GM18868 (cell line): Measurements from ENCODE around the gene CACNA1H.
"Not testable (repeated sequence)": the region's sequence is repeated elsewhere in the genome, so short reads cannot be mapped to it uniquely, and the experiment has no call there.

ENCODE experiments used
- ATAC-seq: cut with Tn5 transposase; IDR thresholded peaks from one replicate; pipeline ENCODE4 v1.9.1; 2021; ENCODE audit warnings: mild to moderate bottlenecking, moderate library complexity; ENCODE audit not compliant: unreplicated experiment

CACNA1H gene

DNA sequence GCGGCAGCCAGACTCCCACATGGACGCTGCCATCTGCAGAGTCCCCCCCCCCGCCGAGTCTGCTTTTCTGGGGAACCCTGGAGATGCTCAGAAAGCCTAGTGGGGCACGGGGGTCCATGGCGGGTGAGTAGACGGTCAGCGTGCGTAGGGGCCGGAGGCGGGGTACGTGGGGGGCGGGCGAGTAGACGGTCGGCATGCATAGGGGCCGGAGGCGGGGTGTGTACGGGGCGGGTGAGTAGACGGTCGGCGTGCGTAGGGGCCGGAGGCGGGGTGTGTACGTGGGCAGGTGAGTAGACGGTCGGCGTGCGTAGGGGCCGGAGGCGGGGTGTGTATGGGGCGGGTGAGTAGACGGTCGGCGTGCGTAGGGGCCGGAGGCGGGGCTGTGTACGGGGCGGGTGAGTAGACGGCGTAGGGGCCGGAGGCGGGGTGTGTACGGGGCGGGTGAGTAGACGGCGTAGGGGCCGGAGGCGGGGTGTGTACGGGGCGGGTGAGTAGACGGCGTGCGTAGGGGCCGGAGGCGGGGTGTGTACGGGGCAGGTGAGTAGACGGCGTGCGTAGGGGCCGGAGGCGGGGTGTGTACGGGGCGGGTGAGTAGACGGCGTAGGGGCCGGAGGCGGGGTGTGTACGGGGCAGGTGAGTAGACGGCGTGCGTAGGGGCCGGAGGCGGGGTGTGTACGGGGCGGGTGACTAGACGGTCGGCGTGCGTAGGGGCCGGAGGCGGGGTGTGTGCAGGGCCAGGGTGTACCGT, 32.7 kb downstream of the CACNA1H start:
- not testable (repeated sequence) for ATAC-seq

DNA sequence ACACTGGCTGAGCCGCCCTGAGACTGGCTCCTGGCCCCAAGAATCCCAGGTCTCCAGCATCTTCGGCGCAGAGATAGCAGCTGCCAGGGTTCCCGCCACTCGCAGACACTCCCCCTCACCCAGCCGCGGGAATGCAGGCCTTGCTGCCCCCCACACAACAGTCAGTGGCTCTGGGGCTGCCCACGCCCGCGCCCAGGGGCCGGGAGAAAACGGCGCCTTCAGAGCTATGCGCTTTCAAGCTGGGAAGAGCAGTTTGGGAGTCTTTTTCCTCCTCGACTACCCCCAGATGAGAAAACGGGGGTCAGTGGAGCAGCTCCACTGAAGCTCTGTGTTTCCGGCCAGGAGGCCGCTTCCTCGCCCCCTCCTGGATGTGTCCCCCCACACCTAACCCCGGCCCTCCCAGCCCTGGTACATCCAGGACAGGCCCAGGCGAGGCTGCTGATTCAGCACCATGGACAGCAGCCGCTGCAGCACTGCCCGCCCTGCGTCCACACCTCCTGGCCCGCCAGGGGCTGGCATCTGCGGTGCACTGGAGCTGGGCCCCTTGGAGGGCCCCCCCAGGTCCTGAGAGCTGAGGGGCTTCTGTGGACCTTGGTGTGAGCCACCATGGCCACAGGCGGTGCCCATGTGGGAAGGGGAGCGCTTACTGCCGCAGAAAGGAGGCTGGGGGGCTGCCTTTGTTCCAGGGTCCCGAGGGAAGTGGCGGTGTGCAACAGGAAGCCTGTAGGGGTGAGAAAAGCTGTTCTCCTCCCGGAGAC, 35.7 kb downstream of the CACNA1H start:
- no peak for ATAC-seq

DNA sequence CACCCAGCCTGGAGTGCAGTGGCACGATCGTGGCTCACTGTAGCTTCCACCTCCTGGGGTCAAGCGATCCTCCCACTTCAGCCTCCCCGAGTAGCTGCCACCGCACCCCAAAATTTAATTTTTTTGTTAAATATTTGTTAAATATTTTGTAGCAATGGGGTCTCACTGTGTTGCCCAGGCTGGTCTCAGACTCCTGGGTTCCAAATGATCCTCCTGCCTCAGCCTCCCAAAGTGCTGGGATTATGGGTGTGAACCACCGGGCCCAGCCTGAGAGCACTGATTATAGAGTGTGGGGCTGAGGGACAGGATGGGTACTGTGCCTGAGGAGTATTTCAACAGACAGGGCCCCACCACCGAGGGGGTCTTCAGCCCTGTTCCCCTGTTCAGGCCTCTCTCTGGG, 36.5 kb downstream of the CACNA1H start:
- no peak for ATAC-seq

DNA sequence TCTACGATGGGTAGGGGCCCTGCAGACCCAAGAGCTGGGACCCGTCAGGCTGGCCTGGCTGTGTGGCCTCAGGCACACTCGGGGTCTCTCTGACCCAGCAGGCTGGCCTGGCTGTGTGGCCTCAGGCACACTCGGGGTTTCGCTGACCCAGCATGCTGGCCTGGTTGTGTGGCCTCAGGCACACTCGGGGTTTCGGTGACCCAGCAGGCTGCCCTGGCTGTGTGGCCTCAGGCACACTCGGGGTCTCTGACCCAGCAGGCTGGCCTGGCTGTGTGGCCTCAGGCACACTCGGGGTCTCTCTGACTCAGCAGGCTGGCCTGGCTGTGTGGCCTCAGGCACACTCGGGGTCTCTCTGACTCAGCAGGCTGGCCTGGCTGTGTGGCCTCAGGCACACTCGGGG, 37.9 kb downstream of the CACNA1H start:
- not testable (repeated sequence) for ATAC-seq

DNA sequence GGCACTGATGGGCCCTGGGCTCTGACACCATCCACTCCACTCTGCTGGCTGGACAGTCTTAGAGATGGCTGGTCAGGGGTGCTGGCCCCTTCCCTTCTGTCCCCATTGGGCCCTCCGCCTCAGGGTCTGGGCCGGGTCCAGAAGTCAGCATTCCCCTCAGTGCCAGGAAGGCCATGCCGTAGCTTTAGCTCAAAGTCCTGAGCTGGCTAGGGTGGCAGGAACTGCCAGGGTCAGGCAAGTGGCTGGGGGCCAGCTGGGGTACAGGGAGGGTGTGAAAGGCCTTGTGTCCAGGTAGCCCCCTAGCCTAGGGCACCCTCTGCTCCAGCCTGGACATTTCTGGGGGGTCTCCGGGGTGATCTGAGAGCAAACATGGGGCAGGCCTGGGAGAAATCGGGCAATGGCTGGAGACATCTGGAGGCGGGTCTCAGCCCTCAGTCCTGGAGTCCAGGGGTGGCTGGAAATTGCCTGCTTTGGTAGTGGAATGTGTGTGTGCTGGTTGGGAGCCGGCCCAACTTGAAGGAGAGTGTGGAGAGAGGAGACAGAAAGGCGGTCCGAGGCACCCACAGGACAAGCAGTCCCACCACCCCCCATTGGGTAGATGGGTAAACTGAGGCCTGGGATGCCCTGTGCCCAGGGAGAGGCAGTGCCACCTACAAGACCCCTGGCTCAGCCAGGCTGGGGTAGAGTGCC, 39.6 kb downstream of the CACNA1H start:
- ATAC-seq = no peak

DNA sequence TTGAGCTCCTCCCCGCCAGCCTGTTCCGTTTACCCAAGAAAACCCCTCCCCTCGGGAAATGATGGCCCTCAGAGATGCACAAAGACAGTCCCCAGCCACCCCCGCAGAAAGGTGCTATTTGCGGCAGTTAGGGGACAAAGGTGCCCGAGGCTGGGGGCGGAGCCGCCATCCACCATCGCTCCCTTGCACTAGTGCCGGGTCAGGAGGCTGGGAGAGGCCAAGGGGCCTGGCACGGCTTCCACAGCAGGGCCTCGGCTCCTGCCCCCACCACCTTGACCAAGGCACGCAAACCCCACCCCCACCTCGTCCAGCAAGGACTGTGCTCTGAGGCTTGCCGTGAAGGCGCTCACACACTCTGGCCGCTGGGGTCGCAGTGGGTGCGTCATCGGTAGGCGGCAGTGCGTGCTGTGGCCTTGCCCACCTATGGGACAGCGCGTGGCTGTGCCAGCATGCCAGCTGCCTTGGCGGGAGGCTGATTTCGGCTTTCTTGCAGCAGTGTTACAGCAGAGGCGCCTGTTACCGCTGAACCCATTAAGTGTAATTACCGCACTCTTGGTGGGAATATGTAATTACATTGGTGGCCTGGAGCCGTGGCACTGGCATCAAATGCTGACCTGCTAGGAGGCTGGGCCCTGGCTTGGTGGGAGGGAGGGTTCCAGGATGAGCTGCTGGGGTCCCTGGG, 40.4 kb downstream of the CACNA1H start:
- no peak for ATAC-seq

DNA sequence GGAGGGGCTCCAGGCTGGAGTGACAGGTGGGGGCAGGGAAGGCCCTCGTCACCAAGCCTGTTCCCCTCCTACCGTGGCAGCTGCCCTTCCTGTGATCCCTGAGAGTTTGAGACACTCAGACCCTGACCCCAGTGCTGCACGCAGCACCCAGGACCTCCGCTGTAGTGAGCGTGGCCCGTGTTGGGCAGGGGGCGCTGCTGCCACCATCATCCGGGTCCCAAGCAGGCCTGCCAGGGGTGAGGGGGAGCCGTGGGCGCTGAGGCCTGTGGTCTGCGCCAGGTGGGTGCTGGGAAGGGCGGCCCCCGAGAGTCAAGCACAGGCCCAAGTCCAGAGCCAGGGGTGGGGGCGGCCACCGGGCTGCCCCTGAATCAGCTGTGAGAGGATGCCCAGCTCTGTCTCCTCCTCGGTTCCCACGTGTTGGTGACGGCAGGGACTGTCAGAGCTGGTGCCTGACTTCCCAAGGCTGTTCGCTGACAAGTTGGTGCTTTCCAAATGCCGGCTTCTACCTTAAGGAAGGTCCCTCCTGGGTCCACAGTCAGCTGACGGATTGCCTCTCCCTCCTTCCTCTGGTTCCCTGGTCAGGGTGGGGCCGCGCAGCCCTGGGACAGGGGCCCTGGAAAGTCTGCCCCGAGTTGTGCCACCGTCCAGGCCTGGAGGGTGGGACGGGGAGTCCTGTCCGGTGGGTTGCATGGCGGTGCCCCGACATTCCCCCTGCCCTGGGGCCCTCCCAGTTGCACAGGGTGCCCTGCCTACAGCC, 41.1 kb downstream of the CACNA1H start:
- ATAC-seq = no peak

DNA sequence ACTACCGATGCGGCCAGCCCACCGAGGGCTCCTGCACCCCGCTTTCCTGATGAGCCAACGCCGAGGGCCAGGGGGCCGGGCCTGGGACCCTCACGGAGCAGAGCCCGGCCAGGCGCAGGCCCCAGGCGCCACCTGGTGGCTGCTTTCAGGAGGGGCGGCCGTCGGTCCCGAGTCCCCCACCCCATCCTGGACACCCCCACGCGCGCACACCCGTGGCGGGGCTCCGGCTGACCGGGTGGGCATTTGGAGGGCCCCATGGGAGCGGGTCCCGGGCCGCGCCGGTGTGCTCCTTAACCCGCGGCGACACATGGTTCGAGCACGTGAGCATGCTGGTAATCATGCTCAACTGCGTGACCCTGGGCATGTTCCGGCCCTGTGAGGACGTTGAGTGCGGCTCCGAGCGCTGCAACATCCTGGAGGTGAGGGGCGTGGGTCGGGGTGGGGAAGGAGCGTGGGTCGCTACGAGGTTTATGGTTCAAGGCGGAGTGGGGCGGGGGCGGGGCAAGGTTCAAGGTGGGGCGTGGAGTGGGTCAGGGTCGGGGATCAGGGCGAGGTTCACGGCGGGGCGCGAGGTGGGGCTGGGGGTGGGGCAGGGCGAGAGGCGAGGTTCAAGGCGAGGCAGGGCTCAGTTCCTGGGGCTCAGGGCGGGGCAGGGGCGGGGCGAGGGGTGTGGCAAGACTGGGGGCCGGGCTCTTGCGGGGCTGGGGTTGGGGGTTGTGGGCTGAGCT, 41.9 kb downstream of the CACNA1H start:
- no peak for ATAC-seq

DNA sequence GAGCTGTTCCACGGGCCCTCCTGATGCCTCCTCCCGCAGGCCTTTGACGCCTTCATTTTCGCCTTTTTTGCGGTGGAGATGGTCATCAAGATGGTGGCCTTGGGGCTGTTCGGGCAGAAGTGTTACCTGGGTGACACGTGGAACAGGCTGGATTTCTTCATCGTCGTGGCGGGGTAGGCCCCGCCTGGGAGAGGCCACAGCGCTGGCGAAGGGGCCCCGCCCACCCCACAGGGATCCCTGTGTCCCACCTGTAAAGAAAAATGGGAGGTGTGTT, 42.4 kb downstream of the CACNA1H start:
- no peak for ATAC-seq

DNA sequence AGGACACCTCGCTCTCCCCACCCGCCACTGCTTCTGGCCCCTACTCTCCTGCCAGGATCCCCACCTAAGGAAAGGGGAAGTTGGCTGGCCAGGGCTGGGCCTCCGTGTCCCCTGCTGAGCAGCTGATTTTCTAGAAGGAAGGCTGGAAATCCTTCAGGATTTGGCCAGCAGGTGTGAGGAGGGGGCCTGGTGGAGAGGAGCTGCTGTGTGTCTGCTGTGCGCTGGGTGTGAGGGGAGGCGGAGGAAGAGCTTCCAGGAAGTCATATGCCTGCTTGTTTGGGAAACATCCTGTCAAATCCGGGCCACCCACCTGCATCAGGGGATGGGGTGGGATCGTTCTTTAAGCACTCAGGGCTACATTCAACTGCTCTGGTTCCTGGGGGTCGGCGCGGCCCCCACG, 43.6 kb downstream of the CACNA1H start:
- no peak for ATAC-seq

DNA sequence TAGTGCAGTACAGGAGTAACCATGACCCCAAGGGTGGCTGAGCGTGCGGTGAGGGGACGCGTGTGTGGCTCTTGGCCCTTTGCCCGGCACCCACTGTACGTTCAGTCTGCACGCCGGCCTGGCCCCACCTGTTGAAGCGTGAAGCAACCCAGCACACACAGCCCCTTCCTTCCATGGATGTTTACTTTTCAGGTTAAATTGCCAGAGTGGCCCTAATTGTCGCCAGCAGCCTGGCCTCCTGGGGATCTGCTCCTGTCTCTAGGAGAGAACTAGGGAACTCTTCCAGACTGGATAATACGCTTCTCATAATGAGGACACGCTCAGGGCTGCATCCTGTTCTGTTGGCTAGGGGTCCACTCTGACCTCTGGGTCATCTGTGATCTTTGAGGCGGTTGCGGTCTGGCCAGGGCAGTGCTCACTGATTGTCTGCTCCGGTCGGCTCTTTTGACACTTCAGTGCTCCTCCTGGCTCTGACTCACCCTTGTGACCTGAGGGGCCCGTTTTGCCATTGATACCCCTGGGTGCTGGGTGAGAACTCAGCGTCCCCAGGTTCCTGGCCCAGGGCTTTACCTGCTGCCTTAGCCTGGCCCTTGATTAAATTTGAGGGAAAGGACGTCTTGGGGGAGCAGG, 44.4 kb downstream of the CACNA1H start:
- ATAC-seq = no peak

DNA sequence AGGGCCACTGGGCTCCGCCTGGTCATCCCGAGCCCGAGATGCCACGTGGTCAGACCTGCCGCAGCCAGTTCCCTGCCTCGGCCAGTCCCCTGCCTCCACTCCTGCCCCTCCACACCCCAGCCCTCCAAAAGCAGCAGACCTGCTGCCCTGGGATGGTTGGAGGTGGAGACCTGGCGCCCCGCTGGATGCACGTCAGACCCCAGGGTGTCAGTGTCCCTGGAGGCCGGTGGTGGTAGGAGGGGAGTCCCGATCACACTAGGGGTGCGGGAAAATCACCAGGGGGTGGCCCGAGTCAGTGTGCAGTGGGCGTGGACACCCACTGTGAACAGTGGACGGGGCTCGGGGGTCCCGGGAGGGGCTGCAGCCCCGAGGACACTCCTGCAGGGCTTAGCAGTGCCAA, 45.3 kb downstream of the CACNA1H start:
- ATAC-seq = no peak

DNA sequence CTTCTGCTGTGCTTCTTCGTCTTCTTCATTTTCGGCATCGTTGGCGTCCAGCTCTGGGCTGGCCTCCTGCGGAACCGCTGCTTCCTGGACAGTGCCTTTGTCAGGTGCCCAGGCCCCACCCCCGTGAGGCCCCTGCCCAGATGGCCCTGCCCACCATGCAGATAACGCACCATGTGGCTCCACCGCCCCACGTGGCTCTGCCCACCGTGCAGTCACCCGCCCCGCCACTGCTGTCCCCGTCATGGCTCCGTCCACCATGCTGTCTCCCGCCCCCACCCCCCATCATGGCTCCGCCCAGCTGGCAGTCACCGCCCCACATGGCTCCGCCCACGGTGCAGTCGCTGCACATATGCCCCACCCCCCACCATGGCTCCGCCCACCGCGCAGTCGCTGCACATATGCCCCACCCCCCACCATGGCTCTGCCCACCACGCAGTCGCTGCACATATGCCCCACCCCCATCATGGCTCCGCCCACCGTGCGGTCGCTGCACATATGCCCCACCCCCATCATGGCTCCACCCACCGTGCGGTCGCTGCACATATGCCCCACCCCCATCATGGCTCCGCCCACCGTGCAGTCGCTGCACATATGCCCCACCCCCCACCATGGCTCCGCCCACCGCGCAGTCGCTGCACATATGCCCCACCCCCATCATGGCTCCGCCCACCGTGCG, 45.9 kb downstream of the CACNA1H start:
- not testable (repeated sequence) for ATAC-seq

DNA sequence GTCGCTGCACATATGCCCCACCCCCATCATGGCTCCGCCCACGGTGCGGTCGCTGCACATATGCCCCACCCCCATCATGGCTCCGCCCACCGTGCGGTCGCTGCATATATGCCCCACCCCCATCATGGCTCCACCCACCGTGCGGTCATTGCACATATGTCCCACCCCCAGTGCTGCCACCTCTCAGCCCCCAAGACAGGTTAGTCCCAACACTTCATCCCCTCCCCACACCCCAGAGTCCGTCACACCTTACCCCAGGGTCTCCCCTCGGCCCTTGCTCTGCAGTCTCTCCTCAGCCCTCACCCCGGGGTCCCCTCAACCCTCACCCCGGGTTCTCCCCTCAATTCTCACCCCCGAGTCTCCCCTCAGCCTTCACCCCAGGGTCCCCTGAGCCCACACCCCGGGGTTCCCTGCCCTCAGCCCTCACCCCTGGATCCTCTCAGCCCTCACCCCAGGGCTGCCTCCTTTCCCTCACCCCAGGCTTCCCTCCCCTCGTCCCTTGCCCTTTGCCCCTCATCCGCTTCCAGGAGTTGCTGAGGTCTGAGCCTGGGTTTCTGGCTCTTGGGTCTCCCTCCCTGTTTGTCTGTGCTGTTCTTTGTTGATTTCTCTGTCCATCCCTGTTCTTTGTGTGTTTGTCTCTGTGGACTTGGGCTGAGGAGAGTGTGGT, 46.6 kb downstream of the CACNA1H start:
- no peak for ATAC-seq

DNA sequence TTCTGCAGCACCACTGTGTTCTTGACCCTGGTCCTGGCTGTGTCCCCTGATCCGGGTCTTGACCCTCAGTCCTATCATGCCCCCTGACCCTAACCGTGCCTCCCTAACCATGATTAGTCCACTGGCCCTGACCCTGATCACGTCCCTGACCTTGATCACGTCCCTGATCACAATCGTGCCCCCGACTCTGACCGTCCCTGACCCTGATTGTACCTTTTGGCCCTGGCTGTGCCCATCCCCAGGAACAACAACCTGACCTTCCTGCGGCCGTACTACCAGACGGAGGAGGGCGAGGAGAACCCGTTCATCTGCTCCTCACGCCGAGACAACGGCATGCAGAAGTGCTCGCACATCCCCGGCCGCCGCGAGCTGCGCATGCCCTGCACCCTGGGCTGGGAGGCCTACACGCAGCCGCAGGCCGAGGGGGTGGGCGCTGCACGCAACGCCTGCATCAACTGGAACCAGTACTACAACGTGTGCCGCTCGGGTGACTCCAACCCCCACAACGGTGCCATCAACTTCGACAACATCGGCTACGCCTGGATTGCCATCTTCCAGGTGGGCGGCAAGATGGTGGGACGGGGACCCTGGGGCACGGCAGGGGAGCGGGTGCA, 47.2 kb downstream of the CACNA1H start:
- ATAC-seq = no peak

DNA sequence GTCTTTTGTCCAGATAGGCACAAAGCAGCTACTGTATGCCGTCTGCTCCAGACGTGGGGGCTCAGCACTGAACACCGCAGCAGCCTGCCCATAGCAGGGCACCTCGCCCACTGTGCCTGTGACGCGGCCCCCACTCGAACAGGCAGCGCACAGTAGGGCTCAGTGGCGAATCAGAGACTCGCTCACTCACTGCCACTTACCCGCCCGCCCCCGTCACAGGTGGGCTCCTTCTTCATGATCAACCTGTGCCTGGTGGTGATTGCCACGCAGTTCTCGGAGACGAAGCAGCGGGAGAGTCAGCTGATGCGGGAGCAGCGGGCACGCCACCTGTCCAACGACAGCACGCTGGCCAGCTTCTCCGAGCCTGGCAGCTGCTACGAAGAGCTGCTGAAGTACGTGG, 48.5 kb downstream of the CACNA1H start:
- no peak for ATAC-seq

DNA sequence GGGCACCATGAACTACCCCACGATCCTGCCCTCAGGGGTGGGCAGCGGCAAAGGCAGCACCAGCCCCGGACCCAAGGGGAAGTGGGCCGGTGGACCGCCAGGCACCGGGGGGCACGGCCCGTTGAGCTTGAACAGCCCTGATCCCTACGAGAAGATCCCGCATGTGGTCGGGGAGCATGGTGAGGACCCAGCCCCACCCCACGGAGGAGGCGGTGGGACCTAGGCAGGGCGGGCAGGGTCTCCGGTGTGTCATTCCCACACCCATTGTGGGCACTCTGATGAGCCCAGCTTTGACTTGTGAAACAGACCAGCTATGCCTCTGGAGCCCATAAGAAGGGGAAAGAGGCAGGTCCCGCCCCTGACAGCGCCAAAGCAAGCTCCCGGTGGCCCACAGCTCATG, 49.4 kb downstream of the CACNA1H start:
- no peak for ATAC-seq

DNA sequence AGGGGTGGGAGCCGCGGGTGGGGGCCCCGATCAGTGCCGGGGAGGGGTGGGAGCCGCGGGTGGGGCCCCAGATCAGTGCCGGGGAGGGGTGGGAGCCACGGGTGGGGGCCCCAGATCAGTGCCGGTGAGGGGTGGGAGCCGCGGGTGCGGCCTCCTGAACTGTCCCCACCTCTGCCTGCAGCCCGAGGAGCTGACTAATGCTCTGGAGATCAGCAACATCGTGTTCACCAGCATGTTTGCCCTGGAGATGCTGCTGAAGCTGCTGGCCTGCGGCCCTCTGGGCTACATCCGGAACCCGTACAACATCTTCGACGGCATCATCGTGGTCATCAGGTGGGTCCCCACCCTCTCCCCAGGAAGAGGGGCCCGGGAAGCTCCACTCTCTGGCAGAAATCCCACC, 52.0 kb downstream of the CACNA1H start:
- no peak for ATAC-seq
